ENCODE measurements around the gene RMND5B. TPM values are rescaled to one million over a fixed set of nuclear protein-coding genes. Genes with fewer than 3 reads are reported as not detected.

RMND5B gene
- total and polyA plus RNA-seq, 9 donors: 22.6 to 38.6 (median 31.3) TPM

DNA sequence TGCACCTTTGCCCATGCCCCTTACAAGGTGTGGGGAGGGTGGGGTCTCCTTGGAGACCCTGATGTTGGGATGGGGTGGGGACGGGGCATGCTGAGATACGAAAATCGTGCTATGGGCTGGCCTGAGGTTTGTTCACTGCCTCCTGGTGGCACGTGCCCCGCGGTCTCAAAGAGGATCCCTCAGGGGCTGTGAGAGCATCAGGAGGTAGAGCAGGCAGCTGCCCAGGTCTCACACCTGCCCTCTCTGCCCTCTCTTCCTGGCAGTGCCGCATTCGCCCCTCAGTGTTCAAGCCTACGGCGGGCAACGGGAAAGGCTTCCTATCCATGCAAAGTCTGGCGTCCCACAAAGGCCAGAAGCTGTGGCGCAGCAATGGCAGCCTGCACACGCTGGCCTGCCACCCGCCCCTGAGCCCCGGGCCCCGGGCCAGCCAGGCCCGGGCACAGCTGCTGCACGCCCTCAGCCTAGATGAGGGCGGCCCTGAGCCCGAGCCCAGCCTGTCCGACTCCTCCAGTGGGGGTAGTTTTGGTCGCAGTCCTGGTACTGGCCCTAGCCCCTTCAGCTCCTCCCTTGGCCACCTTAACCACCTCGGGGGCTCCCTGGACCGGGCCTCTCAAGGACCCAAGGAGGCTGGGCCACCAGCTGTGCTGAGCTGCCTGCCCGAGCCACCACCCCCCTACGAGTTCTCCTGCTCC is 10.8 kb upstream of the RMND5B start:
- Histone ChIP-seq H3K27me3 (ENCODE audit: control insufficient read depth, insufficient read depth, low read length) (peaks cover 16% of the 10 kb centered on the region), H3K4me3 (ENCODE audit: low read length) (no peak overlapping the region), H3K36me3 (ENCODE audit: control insufficient read depth, insufficient read depth, low read length) (peaks cover 25% of the 10 kb centered on the region), H3K27ac (ENCODE audit: low read length) (peak overlapping the region; percentile 94), H3K9me3 (replicated peaks; ENCODE audit: control insufficient read depth, low read depth, low read length) (no peaks in the 10 kb centered on the region), H3K4me1 (ENCODE audit: control insufficient read depth, insufficient read depth, low read length) (peaks cover 99% of the 10 kb centered on the region)
- WGBS (ENCODE audit: insufficient coverage): 74% methylated on average over 14 of the region's 27 CpGs
- peak; percentile 73 for DNase-seq

DNA sequence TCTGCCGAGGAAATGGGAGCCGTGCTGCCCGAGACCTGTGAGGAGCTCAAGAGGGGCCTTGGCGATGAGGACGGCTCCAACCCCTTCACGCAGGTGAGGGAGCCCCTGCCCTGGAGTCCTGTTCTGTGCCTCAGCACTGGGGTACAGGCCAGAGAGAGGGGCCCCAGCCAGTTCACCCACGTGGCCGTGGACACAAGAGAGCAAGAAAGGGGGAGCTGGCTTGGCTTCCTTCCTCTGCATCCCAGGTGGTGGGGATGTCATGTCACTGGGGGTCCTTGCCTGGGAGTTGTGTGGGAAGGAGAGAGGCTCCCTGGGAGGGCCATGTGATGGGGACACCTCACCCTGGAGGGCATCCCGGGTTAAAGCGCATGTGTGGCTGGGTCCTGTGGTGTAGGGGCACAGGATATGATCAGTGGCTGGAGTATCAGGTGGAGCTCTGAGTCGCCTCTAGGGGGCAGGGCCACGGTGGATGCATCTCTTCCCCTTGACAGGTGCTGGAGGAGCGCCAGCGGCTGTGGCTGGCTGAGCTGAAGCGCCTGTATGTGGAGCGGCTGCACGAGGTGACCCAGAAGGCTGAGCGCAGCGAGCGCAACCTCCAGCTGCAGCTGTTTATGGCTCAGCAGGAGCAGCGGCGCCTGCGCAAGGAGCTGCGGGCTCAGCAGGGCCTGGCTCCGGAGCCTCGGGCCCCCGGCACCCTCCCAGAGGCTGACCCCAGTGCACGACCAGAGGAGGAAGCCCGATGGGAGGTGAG is 10.0 kb upstream of the RMND5B start:
- no peaks in the 10 kb centered on the region for H3K9me3 ChIP-seq (replicated peaks; ENCODE audit: control insufficient read depth, low read depth, low read length)
- peak; percentile 95 for DNase-seq
- 27% methylated on average over 27 of the region's 29 CpGs for WGBS (ENCODE audit: insufficient coverage)
- peaks cover 9% of the 10 kb centered on the region for H3K27me3 ChIP-seq (ENCODE audit: control insufficient read depth, insufficient read depth, low read length)
- H3K36me3 ChIP-seq (ENCODE audit: control insufficient read depth, insufficient read depth, low read length): peaks cover 27% of the 10 kb centered on the region
- H3K4me1 ChIP-seq (ENCODE audit: control insufficient read depth, insufficient read depth, low read length): peaks cover 96% of the 10 kb centered on the region
- peak overlapping the region; percentile 94 for H3K27ac ChIP-seq (ENCODE audit: low read length)
- H3K4me3 ChIP-seq (ENCODE audit: low read length): peak overlapping the region; percentile 28

DNA sequence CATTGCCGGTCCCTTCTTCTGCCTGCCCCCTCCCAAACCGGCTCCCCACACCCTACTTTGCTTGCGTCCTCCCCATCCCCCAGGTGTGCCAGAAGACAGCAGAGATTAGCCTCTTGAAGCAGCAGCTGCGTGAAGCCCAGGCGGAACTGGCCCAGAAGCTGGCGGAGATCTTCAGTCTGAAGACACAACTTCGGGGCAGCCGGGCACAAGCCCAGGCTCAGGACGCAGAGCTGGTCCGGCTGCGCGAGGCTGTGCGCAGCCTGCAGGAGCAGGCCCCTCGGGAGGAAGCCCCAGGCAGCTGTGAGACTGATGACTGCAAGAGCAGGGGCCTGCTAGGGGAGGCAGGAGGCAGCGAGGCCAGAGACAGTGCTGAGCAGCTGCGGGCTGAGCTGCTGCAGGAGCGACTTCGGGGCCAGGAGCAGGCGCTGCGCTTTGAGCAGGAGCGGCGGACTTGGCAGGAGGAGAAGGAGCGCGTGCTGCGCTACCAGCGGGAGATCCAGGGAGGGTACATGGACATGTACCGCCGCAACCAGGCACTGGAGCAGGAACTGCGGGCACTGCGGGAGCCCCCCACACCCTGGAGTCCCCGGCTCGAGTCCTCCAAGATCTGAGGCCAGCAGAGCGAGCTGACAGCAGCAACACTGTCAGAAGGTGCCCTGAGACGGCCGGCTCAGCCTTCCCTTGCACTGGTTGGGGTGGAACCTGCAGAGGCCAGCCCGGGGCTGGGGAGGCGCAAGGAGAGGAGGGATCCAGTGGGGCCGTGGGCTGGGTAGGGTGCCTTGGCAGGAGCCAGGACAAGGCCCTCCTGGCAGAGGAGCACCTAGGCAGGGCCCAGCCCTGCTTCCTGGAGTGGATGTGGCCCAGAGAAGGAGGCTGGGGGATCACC is 9.2 kb upstream of the RMND5B start:
- DNase-seq: peak; percentile 97
- Histone ChIP-seq H3K27me3 (ENCODE audit: control insufficient read depth, insufficient read depth, low read length) (peaks cover 4% of the 10 kb centered on the region), H3K27ac (ENCODE audit: low read length) (peak overlapping the region; percentile 94), H3K4me3 (ENCODE audit: low read length) (peak overlapping the region; percentile 28), H3K4me1 (ENCODE audit: control insufficient read depth, insufficient read depth, low read length) (peaks cover 88% of the 10 kb centered on the region), H3K36me3 (ENCODE audit: control insufficient read depth, insufficient read depth, low read length) (peaks cover 27% of the 10 kb centered on the region), H3K9me3 (replicated peaks; ENCODE audit: control insufficient read depth, low read depth, low read length) (no peaks in the 10 kb centered on the region)
- WGBS (ENCODE audit: insufficient coverage): 25% methylated on average over 38 of the region's 38 CpGs

DNA sequence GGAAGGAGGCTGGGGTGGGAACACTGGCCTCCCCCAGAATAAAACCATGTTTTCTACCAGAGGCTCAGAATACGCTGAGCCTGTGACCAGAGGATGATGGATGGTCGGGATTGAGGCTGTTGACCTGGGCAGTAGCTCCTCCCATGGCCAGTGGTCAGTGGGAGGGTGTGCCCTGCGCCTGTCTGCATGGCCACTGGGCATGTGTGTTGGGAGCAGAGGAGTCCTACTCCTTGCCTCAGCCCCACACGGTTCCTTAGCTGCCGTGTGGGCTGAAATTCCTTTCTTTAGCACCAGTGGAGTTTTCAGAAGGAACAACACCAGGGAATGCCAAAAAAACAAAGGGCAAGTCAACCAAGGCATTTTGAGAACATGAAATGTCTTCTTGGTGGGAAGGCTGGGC is 8.5 kb upstream of the RMND5B start:
- Histone ChIP-seq H3K27ac (ENCODE audit: low read length) (peak overlapping the region; percentile 94), H3K27me3 (ENCODE audit: control insufficient read depth, insufficient read depth, low read length) (no peaks in the 10 kb centered on the region), H3K4me1 (ENCODE audit: control insufficient read depth, insufficient read depth, low read length) (peaks cover 81% of the 10 kb centered on the region), H3K4me3 (ENCODE audit: low read length) (no peak overlapping the region), H3K9me3 (replicated peaks; ENCODE audit: control insufficient read depth, low read depth, low read length) (no peaks in the 10 kb centered on the region), H3K36me3 (ENCODE audit: control insufficient read depth, insufficient read depth, low read length) (peaks cover 30% of the 10 kb centered on the region)
- DNase-seq: no peak
- WGBS (ENCODE audit: insufficient coverage): 56% methylated on average over 5 of the region's 5 CpGs

DNA sequence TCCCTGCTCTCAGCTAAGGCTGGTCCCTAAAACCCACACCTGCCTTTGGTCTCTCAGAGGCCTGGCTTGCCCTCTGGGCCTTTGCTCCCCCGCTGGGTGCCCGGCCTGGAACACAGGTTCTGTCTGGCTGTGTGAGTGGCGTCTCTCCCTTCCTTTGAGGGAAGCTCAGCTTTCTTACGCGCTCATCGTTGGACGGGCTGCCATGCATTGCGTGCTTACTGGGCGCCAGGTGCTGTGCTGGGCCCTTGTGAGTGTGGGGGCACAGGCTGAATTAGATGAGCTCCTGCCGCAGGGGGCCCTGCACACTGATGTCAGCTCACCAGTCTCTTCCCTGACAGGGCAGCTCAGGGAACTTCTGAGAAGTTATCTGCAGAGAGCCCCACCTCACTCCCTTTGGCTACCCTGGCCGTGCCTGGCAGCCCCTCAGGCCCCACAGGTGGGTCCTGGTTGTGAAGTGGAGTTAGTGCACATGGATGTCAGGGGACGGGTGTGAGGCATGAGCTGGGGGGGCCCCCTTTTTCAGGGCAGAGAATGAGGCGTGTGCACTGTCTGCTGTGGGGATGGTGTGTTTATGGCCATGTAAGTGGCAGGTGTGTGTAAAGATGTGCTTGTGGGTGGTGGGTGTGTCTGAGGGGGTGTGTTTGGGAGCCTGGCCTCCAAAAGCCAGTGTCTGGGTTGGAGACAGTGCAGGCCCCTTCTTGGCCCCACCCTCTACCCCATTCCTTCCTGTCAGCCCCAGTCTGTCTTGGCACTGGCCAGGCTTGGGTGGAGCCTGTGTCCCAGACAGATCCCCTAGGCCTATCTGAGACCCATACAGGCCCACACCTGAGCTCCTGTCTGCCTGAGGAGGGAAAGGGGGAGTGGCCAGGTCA is 7.5 kb upstream of the RMND5B start:
- peaks cover 32% of the 10 kb centered on the region for H3K36me3 ChIP-seq (ENCODE audit: control insufficient read depth, insufficient read depth, low read length)
- H3K4me1 ChIP-seq (ENCODE audit: control insufficient read depth, insufficient read depth, low read length): peaks cover 71% of the 10 kb centered on the region

DNA sequence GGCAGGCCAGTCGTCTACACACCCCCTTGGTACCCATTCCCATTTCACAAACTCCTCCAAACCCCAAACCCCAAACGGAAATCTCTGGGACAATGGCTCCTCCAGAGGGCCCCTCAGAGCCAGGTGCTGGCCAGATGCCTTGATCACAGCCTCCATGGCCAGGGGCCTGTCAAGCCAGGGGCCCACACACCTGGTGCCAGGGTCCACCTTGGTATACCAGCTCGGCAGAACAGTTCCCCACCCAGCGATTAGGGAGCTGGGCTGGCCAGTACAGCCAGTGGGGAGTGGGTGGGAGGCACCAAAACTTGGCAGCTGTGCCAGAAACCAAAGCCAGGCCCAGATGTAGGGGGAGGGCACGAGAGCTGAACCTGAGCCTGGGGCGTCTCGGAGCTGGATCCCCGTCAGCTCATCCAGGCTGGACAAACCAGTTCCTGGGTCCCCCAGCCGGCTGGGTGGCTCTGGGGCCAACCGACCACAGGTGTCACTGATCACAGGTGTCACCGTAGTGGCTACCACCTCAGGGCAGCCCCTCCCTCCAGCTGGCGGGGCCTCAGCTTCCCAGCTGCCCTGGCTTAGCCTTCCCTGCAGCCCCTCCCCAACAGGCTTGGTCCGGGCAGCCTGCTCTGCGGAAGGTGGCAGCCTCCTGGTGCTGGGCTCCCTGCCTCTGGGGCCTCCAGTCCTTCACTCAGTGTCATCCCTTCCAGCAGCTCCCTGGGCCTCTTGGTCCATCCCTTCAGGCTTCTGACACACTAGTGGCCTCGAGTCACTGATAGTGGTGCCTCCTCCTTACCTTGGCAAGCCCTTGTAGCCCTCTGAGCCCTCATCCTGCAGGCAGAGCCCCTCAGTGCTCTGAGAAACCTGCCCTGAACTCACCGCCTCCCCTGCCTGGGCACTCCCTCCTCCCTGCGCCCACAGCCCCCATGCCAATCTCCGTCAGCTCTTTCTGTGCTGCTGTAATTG is 6.6 kb upstream of the RMND5B start:
- Histone ChIP-seq H3K36me3 (ENCODE audit: control insufficient read depth, insufficient read depth, low read length) (peaks cover 30% of the 10 kb centered on the region), H3K27ac (ENCODE audit: low read length) (no peak overlapping the region), H3K4me3 (ENCODE audit: low read length) (no peak overlapping the region), H3K9me3 (replicated peaks; ENCODE audit: control insufficient read depth, low read depth, low read length) (no peaks in the 10 kb centered on the region), H3K27me3 (ENCODE audit: control insufficient read depth, insufficient read depth, low read length) (no peaks in the 10 kb centered on the region), H3K4me1 (ENCODE audit: control insufficient read depth, insufficient read depth, low read length) (peaks cover 63% of the 10 kb centered on the region)
- 56% methylated on average over 14 of the region's 18 CpGs for WGBS (ENCODE audit: insufficient coverage)
- no peak for DNase-seq

More for the DNA sequence above, 7.5 kb upstream of the RMND5B start:
- DNase-seq: no peak
- H3K9me3 ChIP-seq (replicated peaks; ENCODE audit: control insufficient read depth, low read depth, low read length): no peaks in the 10 kb centered on the region
- no peaks in the 10 kb centered on the region for H3K27me3 ChIP-seq (ENCODE audit: control insufficient read depth, insufficient read depth, low read length)
- 98% methylated on average over 4 of the region's 13 CpGs for WGBS (ENCODE audit: insufficient coverage)
- H3K4me3 ChIP-seq (ENCODE audit: low read length): no peak overlapping the region
- no peak overlapping the region for H3K27ac ChIP-seq (ENCODE audit: low read length)

- H3K27ac ChIP-seq (ENCODE audit: low read length): no peak overlapping the region
- WGBS (ENCODE audit: insufficient coverage): 75% methylated on average over 3 of the region's 10 CpGs
- H3K4me1 ChIP-seq (ENCODE audit: control insufficient read depth, insufficient read depth, low read length): peaks cover 56% of the 10 kb centered on the region
Observed at GRCh38 chr5:178125253-178125906, 5.4 kb upstream of the RMND5B start.

DNA sequence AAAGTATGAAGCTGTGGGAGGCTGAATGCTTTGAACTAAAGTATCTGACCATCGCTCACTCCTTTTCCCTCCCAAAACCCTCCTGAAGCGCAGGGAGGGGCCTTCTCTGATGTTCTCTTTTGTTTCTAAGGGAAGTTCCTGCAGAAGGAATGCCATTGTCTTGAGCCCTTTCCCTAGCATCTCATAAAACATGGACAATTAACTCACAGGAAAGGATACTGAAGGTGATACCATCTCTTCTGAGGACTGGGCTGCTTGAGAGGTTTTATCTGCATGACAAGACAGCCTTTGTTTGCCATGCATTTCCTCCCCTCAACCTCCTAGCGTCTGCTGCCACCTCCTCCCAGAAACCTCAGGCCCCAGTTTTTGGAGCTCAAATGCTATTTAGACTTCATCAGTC is 4.3 kb upstream of the RMND5B start:
- H3K4me1 ChIP-seq (ENCODE audit: control insufficient read depth, insufficient read depth, low read length): peaks cover 45% of the 10 kb centered on the region
- 17% methylated on average over 1 of the region's 3 CpGs for WGBS (ENCODE audit: insufficient coverage)
- H3K27me3 ChIP-seq (ENCODE audit: control insufficient read depth, insufficient read depth, low read length): no peaks in the 10 kb centered on the region
- no peak overlapping the region for H3K27ac ChIP-seq (ENCODE audit: low read length)
- no peaks in the 10 kb centered on the region for H3K9me3 ChIP-seq (replicated peaks; ENCODE audit: control insufficient read depth, low read depth, low read length)
- H3K4me3 ChIP-seq (ENCODE audit: low read length): no peak overlapping the region
- DNase-seq: no peak
- peaks cover 22% of the 10 kb centered on the region for H3K36me3 ChIP-seq (ENCODE audit: control insufficient read depth, insufficient read depth, low read length)

More at GRCh38 chr5:178125253-178125906, 5.4 kb upstream of the RMND5B start:
- H3K9me3 ChIP-seq (replicated peaks; ENCODE audit: control insufficient read depth, low read depth, low read length): no peaks in the 10 kb centered on the region
- DNase-seq: peak; percentile 67
- no peaks in the 10 kb centered on the region for H3K27me3 ChIP-seq (ENCODE audit: control insufficient read depth, insufficient read depth, low read length)
- peaks cover 29% of the 10 kb centered on the region for H3K36me3 ChIP-seq (ENCODE audit: control insufficient read depth, insufficient read depth, low read length)
- no peak overlapping the region for H3K4me3 ChIP-seq (ENCODE audit: low read length)

All from muscle of leg (tissue), 11 donors.